Islet precursor cell (in vitro differentiated cells): ENCODE measurements around the gene BEAN1.
"Not testable (repeated sequence)": the region's sequence is repeated elsewhere in the genome, so short reads cannot be mapped to it uniquely, and the experiment has no call there.

Experiments
- DNase-seq: peaks from one replicate; pipeline ENCODE4 v3.0.0-alpha.2; 2018

BEAN1 gene

DNA sequence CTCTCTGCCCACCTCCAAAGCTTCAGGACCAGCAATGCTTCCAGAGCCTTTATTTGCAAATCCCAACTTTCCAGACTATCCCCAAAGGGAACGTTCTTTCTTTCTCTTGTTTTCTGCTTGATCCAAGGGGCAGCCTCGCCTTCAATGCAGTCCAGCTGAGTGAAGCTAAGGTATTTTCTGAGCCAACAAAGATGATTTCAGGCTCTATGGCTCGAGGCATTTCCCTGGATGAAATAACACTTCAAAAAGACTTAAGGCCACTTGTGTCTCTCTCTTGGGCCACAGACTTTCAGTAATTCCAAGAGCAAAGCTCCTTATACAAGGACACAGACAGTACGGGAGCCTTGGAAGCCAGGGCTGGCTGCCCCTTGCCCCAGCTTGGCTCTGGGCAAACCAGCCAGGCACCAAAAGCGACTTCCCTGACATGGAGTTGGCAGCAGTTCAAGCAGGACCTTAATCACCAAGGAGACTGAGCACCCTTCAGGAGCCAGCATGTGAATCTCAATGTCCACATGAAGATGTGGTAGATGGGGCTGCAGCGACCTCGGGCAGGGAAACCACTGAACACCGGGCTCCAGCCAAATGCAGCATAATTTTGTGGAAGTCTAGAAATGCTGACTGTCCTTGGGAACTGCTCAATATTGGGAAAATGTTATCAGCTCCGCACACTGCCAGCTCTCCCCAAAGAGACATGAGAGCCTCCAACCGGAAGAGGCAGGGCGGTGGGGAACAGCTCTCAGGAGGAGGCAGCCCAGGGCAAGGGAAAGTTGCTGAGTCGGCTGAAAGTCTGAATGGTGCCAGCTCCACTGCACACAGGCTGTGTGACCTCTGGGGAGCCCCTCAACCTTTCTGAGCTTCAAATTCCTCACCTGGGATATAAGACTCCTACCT is 83.9 kb downstream of the BEAN1 start:
- no peak for DNase-seq

DNA sequence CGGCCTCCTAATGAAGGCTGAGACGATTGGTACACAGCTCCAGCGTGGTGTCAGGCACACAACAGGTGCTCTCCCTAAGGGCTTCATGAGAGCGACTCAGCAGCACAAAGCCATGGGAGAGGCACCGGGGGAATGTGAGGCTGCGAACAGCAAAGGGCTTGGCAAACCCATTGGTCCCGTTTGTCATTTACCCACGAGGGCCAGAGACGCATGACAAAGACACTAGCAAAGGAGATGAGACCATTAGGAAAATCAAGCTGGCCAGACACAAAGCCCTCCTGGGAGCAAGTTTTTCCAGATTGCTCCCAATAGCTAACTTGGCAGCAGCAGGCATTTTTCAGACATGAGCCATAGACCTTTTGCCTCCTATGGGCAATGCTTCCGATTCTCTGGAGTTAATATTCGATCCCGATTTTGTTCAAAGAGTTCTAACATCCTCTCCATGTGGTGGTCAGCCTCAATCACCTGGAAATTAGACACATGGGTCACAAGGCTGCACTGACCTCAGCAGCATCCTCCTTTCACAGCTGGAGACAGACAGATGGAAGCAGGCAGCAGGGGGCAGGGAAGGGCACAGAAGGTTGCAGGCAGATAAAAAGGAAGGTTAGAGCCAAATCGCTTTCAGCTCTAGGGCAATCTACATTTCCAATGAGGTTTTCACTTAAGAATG is 84.6 kb downstream of the BEAN1 start:
- peak; percentile 85 for DNase-seq

GRCh38 chr16:66512272-66513110 is 85.4 kb downstream of the BEAN1 start:
- no peak for DNase-seq

GRCh38 chr16:66513111-66513723 is 86.1 kb downstream of the BEAN1 start:
- DNase-seq, result peak; percentile 82

GRCh38 chr16:66514391-66514790 is 87.3 kb downstream of the BEAN1 start:
- not testable (repeated sequence) for DNase-seq

DNA sequence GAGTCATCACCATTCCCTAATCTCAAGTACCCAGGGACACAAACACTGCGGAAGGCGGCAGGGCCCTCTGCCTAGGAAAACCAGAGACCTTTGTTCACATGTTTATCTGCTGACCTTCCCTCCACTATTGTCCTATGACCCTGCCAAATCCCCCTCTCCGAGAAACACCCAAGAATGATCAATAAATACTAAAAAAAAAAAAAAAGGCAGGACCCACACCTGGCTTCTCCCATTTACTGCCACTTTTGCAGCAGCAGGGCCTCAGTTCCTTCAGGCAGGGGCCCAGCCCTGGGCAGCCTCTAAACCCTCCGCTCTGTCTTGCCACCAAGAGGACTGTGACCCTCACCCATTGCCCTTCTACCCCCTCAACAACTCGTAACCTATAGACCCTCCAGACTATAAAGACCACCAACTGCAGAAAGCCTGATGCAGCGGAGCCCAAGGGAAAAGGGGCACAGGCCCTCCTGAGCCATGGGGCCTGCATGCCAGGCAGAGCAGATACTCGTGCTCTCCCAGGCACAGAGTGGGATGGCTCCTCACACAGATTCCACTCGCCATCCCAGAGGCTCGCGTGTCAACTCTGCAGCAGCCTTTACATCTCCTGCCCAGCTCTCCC is 88.0 kb downstream of the BEAN1 start:
- not testable (repeated sequence) for DNase-seq

GRCh38 chr16:66515596-66516508 is 88.8 kb downstream of the BEAN1 start:
- no peak for DNase-seq

DNA sequence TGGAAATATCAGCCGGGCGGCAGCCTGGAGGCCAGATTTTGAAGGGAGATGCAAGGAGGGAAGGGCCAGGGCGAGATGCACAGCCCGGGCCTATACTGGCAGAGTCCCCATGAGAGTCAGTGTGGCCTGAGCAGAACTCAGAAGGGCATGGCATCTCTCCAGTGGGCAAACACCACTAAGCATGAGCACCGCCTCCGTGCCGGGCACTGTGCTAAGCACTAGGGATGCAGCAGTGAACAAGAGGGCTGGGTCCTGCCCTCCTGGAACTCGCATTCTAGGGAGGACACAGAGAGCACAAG is 89.4 kb downstream of the BEAN1 start:
- DNase-seq, result no peak

DNA sequence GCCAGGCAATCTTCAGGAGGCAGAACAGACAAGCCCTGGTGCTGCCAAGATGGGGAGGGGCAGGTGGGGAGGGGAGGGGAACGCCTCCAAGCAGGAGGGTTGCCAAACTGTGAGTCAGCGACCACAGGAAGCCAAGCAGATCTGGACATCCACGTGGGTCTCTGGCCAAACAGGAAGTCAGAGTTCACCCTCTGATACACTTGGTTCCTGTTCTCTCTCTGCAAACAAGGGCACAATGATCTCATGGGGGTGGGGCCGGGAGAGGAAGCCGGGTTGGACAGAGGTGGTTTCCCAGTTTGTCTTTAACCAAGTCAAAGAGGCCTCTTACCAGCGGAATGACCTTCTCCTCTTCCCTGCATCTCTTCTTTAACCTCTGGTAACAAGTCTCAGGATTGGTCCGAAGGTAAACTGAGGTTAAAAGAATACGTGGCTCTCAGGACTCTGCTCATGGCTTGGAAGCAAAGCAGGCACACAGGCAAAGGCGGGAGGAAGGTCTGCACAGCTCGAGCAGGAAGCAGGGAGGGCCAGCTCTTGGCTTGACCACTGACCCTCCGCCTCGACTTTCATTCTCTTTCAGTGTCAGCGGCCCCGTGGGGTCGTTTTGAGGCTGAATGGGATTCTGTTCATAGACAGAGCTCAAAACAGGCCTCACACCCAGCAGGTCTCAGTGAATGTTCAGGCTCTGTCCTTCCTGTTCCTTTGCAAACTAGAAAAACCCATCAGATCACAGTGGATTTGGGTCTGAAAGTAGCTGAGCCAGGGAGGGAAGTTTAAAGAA is 89.9 kb downstream of the BEAN1 start:
- DNase-seq, result peak; percentile 99

DNA sequence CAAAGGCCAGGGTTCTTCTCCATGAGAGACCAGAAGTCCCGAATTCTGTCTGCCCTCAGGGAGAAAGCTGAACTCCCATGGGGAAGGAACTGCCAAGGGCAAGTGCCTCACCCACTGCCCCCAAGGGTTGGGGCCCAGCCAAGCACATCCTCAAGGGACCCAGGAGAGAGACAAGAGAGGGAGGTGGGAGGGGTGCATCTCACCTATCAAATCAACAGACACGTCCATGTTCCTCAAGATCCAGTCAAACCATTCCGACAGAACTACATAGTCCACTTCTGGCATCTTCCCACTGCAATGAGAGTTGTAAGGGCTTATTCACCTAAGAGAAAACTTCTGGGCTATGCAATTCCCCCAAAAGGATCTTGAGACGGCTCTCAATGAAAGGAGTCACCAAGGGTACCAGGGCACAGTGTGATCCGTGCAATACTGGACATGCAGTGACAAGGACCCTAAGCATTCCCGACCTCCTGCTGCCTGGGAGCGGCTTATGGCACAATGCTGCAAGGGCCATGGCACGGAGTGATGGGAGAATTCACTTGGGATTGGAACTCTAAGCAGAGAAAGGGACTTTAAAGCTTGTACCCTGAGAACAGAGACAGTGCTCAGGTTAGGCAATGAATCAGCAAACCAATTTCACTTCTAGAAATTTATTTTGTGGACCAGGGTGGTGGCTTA is 90.6 kb downstream of the BEAN1 start:
- DNase-seq, result no peak

- DNase-seq, result no peak
These were observed 92.6 kb downstream of the BEAN1 start for GRCh38 chr16:66519482-66520373.

- no peak for DNase-seq
These were observed 93.5 kb downstream of the BEAN1 start for GRCh38 chr16:66520406-66521170.

DNA sequence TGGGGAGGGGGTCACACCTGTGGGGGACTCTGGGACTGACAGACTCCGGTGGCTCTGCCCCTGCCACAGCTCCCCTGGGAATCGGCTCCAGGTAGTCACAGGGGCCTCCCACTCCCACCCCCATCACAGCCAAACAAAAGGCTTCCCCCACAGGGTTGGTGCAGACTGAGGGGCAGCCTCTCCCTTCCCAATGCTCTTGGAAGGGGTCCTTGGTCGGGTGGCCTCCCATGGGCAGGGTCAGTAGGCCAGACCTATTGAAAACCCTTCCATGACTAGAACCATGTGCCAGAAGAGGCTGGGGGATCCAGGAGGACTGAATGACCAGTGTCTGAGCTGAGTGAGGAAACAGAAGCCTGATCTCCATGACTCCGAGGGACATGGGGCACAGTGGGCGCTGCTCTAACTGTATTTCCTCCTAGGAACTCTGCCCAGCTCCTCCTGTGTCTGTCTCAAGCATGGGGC is 94.2 kb downstream of the BEAN1 start:
- no peak for DNase-seq

DNA sequence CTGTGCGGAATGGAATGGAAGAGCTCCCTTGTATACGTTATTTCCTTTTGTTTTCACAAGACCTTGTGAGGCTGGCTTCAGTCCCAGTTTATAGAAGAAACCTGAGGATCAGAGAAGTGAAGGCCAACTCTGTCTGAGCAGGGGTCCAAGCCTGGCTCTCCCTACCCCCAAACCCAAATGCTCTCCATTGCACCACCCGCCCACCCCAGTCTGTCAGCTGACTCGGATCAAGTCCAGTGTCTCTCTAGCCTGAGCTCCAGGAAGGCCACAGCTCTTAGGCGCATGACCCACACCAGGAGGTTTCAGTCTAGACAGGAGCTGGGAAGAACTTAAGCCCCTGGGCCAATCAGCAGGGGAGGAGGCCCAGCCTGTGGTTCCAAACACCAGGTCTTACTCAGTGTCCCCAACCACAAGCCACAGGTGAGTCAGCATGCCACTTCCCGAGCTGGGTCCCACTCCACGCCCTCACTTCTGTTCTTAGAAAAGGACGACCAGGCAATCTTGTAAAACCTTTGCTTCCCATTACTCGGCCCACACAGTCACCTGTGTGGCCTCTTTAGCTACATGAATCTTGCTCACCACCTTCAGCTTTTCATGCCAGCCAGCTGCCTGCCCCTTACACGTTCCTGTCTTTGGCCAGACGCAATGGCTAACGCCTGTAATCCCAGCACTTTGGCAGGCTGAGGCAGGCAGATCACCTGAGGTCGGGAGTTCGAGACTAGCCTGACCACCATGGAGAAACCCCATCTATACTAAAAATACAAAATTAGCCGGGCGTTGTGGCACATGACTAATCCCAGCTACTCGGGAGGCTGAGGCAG is 95.1 kb downstream of the BEAN1 start:
- DNase-seq, result peak; percentile 96

- DNase-seq, result no peak
These were observed 95.9 kb downstream of the BEAN1 start for GRCh38 chr16:66522816-66523590.

DNA sequence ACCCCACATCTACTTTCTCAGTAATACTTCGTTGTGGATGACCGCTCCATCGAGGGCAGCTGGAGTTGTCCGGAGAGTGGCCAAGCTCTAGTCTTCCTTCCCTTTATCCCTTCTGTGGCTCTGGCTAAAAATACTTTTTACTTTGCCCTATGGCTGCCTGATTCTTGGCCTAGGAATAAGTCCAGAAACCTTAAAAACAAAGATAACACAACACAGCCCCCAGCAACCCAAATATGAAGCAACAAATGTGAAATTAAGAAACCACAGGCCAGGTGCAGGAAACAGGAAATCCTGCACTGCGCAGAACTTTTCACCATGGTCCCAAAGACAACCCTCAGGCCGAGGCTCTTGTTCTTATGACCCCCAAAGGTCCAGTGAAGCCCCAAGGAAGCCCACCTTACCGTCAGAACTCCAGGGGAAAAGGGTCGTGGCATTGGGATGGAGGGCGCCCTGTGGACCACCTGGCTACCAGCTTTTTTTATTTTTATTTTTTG is 96.8 kb downstream of the BEAN1 start:
- no peak for DNase-seq
